ENCODE data around the gene ADCY6. TPM values are rescaled to one million over a fixed set of nuclear protein-coding genes. Genes with fewer than 3 reads are reported as not detected.

Gene ADCY6
- total RNA-seq, 4 donors from 2014 or later = 23.6 to 45.5 (median 30.3) TPM

- DNase-seq = no peak
- peaks cover 24 to 28% of the 10 kb centered on the region in 2 donors for H3K4me1 ChIP-seq
- no peak overlapping the region for H3K4me3 ChIP-seq (replicated peaks in 1 of 3)
- H3K36me3 ChIP-seq = no peaks in the 10 kb centered on the region
- WGBS, 2 donors = 74 to 76% methylated on average over 5 of the region's 5 CpGs
- H3K9me3 ChIP-seq = no peaks in the 10 kb centered on the region
- no peaks in the 10 kb centered on the region for H3K27me3 ChIP-seq
- no peak overlapping the region for H3K27ac ChIP-seq
- no peak for TF ChIP-seq CTCF (IDR thresholded peaks at IDR 0.05)
- TF ChIP-seq POLR2A (IDR thresholded peaks at IDR 0.05) = no peak
- intact Hi-C loops (cut with DNase I) = no loop called here
Observed at GRCh38 chr12:48819986-48820725, 31.3 kb upstream of the ADCY6 start.

GRCh38 chr12:48818831-48819590 lies 30.1 kb upstream of the ADCY6 start:
- WGBS, 2 donors = 35 to 39% methylated on average over 20 to 21 of the region's 37 CpGs
- Histone ChIP-seq H3K36me3 (no peaks in the 10 kb centered on the region), H3K4me1 (peaks cover 24 to 29% of the 10 kb centered on the region in 2 donors), H3K27me3 (no peaks in the 10 kb centered on the region), H3K9me3 (no peaks in the 10 kb centered on the region), H3K4me3 (replicated peaks in 1 of 3) (peak overlapping the region in 2 of 3 donors; percentile 66 to 67), H3K27ac (no peak overlapping the region)
- intact Hi-C loops (cut with DNase I) = no loop called here
- TF ChIP-seq POLR2A (IDR thresholded peaks at IDR 0.05) (no peak), CTCF (IDR thresholded peaks at IDR 0.05) (no peak)
- peak in 1 of 2 donors; percentile 17 for DNase-seq

- Histone ChIP-seq H3K4me3 (replicated peaks in 1 of 3) (peak within 1 kb of the TSS; percentile 22 to 67 (median 66)), H3K9me3 (no peaks in the 10 kb centered on the region), H3K36me3 (no peaks in the 10 kb centered on the region), H3K4me1 (peaks cover 24 to 36% of the 10 kb centered on the region in 2 donors), H3K27ac (no peak within 1 kb of the TSS), H3K27me3 (no peaks in the 10 kb centered on the region)
- TF ChIP-seq CTCF (IDR thresholded peaks at IDR 0.05) (no peak), POLR2A (IDR thresholded peaks at IDR 0.05) (peak in 1 of 2 donors; percentile 15)
- WGBS, 2 donors = 1 to 3% methylated on average over 40 to 45 of the region's 79 CpGs
- peak; percentile 69 to 70 for DNase-seq
- intact Hi-C loops (cut with DNase I) = no loop called here
Observed at GRCh38 chr12:48817873-48818830, 29.3 kb upstream of the ADCY6 start, which contains the start of gene CACNB3. Gene CACNB3, plus strand, starts transcription at chr12:48818496. Its CDS starts 434 bp downstream, at chr12:48818930.

GRCh38 chr12:48816143-48816854 lies 27.4 kb upstream of the ADCY6 start:
- peak in 1 of 2 donors; percentile 16 for TF ChIP-seq POLR2A (IDR thresholded peaks at IDR 0.05)
- no peak for TF ChIP-seq CTCF (IDR thresholded peaks at IDR 0.05)
- peak overlapping the region; percentile 78 to 90 (median 82) for H3K27ac ChIP-seq
- intact Hi-C loops (cut with DNase I) = no loop called here
- peaks cover 24 to 31% of the 10 kb centered on the region in 2 donors for H3K4me1 ChIP-seq
- no peaks in the 10 kb centered on the region for H3K36me3 ChIP-seq
- H3K4me3 ChIP-seq (replicated peaks in 1 of 3) = peak overlapping the region in 1 of 3 donors; percentile 66
- no peaks in the 10 kb centered on the region for H3K9me3 ChIP-seq
- H3K27me3 ChIP-seq = no peaks in the 10 kb centered on the region
- DNase-seq = peak; percentile 86 to 89
- WGBS, 2 donors = 61 to 80% methylated on average over 3 of the region's 3 CpGs
